PC-3 (cell line): Measurements from ENCODE around the gene AGPAT4. TPM values are rescaled to one million over a fixed set of nuclear protein-coding genes. Genes with fewer than 3 reads are reported as not detected.

ENCODE experiments used
- ATAC-seq: fragments of 200-7000 bp; cut with Tn5 transposase; 2 replicates; pipeline ENCODE4 v1.9.1; 2020; ENCODE audit warnings: mild to moderate bottlenecking, moderate library complexity
- BruUV-seq: library from RNA; stranded (reverse); fragments of 400-500 nt; replicated peaks from 2 replicates; lab custom pipeline; 2021; lab: Mats Ljungman, UMichigan
- CTCF ChIA-PET: fragments of 300-600 bp; sonication (Branson Sonifier 250); formaldehyde crosslinking; loops from one replicate; lab custom pipeline; 2022; ENCODE audit warnings: antibody characterized with exemption; lab: Charles Lee
- POLR2A ChIA-PET: fragments of 300-600 bp; sonication (Branson Sonifier 250); formaldehyde crosslinking; loops from one replicate; lab custom pipeline; 2022; ENCODE audit warnings: antibody characterized with exemption; ENCODE audit not compliant: unreplicated experiment; lab: Charles Lee
- DNase-seq: peaks from one replicate; pipeline ENCODE4 v3.0.0-alpha.2; 2015
- H2AFZ ChIP-seq: fragments of 300-600 bp; sonication (generic); 2 replicates; pipeline ENCODE4 v1.6.0; 2016; ENCODE audit warnings: antibody characterized with exemption, low read length
- H3F3A ChIP-seq: fragments of 300-600 bp; sonication (generic); one replicate; pipeline ENCODE4 v1.6.0; 2017; ENCODE audit warnings: antibody characterized with exemption, low read length, control low read depth, mild to moderate bottlenecking; ENCODE audit not compliant: unreplicated experiment
- H3K27ac ChIP-seq: fragments of 300-600 bp; sonication (generic); 2 replicates; pipeline ENCODE4 v1.5.1; 2016; ENCODE audit warnings: mild to moderate bottlenecking, low read length
- H3K27me3 ChIP-seq: fragments of 300-600 bp; sonication (generic); 2 replicates; pipeline ENCODE4 v1.6.1; 2016; ENCODE audit warnings: low read length, mixed read lengths
- H3K36me3 ChIP-seq: fragments of 300-600 bp; sonication (generic); 2 replicates; pipeline ENCODE4 v1.6.1; 2016; ENCODE audit warnings: low read depth, mixed run types, low read length, mixed read lengths
- H3K4me1 ChIP-seq: fragments of 300-600 bp; sonication (generic); 2 replicates; pipeline ENCODE4 v1.5.1; 2016; ENCODE audit warnings: low read length; ENCODE audit not compliant: insufficient read depth
- H3K4me2 ChIP-seq: fragments of 300-600 bp; sonication (generic); 2 replicates; pipeline ENCODE4 v1.6.0; 2016; ENCODE audit warnings: low read length
- H3K4me3 ChIP-seq: fragments of 300-600 bp; sonication (generic); 2 replicates; pipeline ENCODE4 v1.5.1; 2016; ENCODE audit warnings: mild to moderate bottlenecking, low read length, mixed read lengths
- H3K79me2 ChIP-seq: fragments of 300-600 bp; sonication (generic); 2 replicates; pipeline ENCODE4 v1.6.1; 2017; ENCODE audit warnings: low read length, mixed read lengths
- H3K9ac ChIP-seq: fragments of 300-600 bp; sonication (generic); 2 replicates; pipeline ENCODE4 v1.6.0; 2016; ENCODE audit warnings: mild to moderate bottlenecking, low read length
- H3K9me2 ChIP-seq: fragments of 300-600 bp; sonication (generic); replicated peaks from 2 replicates; pipeline ENCODE4 v1.6.1; 2016; ENCODE audit warnings: mixed run types, low read length, mixed read lengths
- H3K9me3 ChIP-seq: fragments of 300-600 bp; sonication (generic); 2 replicates; pipeline ENCODE4 v1.6.1; 2016; ENCODE audit warnings: low read length, mixed read lengths
- H4K20me1 ChIP-seq: fragments of 300-600 bp; sonication (generic); 2 replicates; pipeline ENCODE4 v1.6.1; 2016; ENCODE audit warnings: low read length, mixed read lengths
- CTCF ChIP-seq: fragments of 300-600 bp; sonication (generic); conservative IDR thresholded peaks from 2 replicates; pipeline ENCODE4 v1.5.1; 2017; ENCODE audit warnings: antibody characterized with exemption, low read depth, mild to moderate bottlenecking, low read length
- EZH2 ChIP-seq: fragments of 300-600 bp; sonication (generic); IDR thresholded peaks from one replicate; pipeline ENCODE4 v1.6.1; 2017; ENCODE audit warnings: antibody characterized with exemption, mild to moderate bottlenecking, low read length; ENCODE audit not compliant: unreplicated experiment
- EZH2phosphoT487 ChIP-seq: fragments of 300-600 bp; sonication (generic); IDR thresholded peaks from 2 replicates; pipeline ENCODE4 v1.6.1; 2018; ENCODE audit warnings: mild to moderate bottlenecking, antibody characterized with exemption, low read length, borderline replicate concordance
- intact Hi-C: fragments of 100-400 bp; cut with micrococcal nuclease; formaldehyde crosslinking; loops from 2 replicates; pipeline ENCODE4 v1.9.0; 2023
- total RNA-seq: library from RNA; depleted of rRNA; stranded (reverse); fragments of >200 nt; gene quantifications from 2 replicates; pipeline ENCODE4 v1.2.3, GENCODE V29; 2014

Gene AGPAT4
- total RNA-seq, 1 experiment from 2014 or later, result 3.8 TPM

DNA sequence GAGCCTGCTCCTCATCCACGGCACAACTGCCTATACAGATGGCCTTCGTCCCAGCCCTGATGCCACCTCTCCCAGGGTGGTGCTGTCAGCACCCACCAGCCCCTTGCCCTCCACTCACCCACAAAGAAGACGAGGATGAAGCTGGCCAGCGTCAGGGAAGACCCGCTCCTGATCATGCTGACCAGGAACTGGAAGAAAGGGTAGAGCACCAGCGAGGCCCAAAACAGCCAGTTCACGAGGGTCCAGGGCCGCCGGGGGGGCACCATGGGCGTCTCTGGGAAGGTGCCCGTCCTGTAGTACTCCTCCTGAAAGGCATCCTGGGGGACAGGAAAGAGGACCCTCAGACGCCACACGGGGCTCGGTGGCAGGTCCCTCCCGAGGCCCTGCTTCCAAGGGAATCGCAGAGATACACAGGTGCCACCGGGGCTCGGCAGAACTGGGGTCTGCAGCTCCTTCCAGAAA is 134.5 kb downstream of the AGPAT4 start:
- no peaks in the 10 kb centered on the region for H3F3A ChIP-seq
- H3K36me3 ChIP-seq, result no peaks in the 10 kb centered on the region
- no peak overlapping the region for H3K4me2 ChIP-seq
- CTCF ChIA-PET, result interaction anchor here (0.8 kb wide), 1 partner anchor 232 kb away, joined by 5 read pairs; no protein-coding TSS in a partner anchor
- no peaks in the 10 kb centered on the region for H3K9me2 ChIP-seq
- POLR2A ChIA-PET, result no interaction called here
- no peak overlapping the region for H3K4me3 ChIP-seq
- H3K9me3 ChIP-seq, result no peaks in the 10 kb centered on the region
- DNase-seq, result no peak
- no peaks in the 10 kb centered on the region for H3K27me3 ChIP-seq
- peak overlapping the region; percentile 86 for H3K27ac ChIP-seq
- H3K9ac ChIP-seq, result peak overlapping the region; percentile 73
- no peak for ATAC-seq
- TF ChIP-seq CTCF (no peak), EZH2phosphoT487 (no peak), EZH2 (no peak)
- H3K4me1 ChIP-seq, result peaks cover 39% of the 10 kb centered on the region
- BruUV-seq, result no TSS peak
- intact Hi-C loops, result loop anchor here (10.0 kb wide), 1 partner anchor 145 kb away; the partner anchor contains the start of gene MAP3K4
- H2AFZ ChIP-seq, result no peak overlapping the region
- H3K79me2 ChIP-seq, result no peaks in the 10 kb centered on the region
- H4K20me1 ChIP-seq, result no peaks in the 10 kb centered on the region

DNA sequence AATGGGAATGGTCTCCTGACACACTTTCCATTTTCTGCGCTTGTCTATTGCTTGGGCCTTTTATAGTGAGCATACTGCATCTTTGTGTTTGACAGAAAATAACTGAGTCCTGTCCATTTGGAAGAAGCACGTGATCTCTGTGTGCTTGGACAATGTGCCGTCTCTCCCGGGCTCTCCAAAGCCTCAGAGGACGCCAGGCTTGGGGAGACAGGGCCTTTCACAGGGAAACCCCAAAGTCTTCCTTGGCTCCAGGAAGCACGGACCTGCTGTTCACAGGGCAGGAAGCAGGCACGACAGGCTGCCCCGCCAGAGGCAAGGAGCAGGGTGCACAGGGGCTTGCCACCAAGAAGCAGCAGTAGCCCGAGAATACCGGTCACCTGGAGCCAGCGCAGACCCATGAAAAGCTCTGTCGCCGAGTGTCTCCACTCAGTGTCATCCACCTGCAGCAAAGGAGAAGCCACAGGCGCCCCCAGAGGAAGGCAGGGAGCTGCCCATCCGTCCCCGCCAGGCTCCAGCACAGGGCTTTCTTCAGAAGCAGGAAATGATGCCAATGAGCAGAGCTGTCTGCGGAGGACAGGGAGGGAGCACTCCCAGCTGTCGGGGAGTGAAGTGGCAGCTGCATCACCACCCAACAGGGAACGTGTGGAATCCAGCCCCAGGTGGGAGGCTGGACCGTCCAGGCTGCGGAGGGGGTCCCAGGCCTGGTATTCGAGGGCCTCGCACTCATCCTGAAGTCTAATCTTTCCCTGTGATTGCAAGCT is 135.1 kb downstream of the AGPAT4 start:
- ATAC-seq (no peak), DNase-seq (no peak)
- no peak overlapping the region for H3K4me3 ChIP-seq
- intact Hi-C loops, result loop anchor here (10.0 kb wide), 1 partner anchor 144 kb away; the partner anchor contains the start of gene MAP3K4
- BruUV-seq, result no TSS peak
- peak overlapping the region; percentile 73 for H3K9ac ChIP-seq
- H3K27ac ChIP-seq, result peak overlapping the region; percentile 86
- POLR2A ChIA-PET, result no interaction called here
- H3K36me3 ChIP-seq, result no peaks in the 10 kb centered on the region
- CTCF ChIA-PET, result interaction anchor here (0.8 kb wide), 1 partner anchor 232 kb away, joined by 5 read pairs; no protein-coding TSS in a partner anchor
- no peak overlapping the region for H2AFZ ChIP-seq
- no peaks in the 10 kb centered on the region for H3K79me2 ChIP-seq
- no peaks in the 10 kb centered on the region for H3F3A ChIP-seq
- TF ChIP-seq EZH2phosphoT487, result no peak
- TF ChIP-seq CTCF, result no peak
- TF ChIP-seq EZH2, result no peak
- no peaks in the 10 kb centered on the region for H3K9me2 ChIP-seq
- H4K20me1 ChIP-seq, result no peaks in the 10 kb centered on the region
- no peaks in the 10 kb centered on the region for H3K27me3 ChIP-seq
- no peaks in the 10 kb centered on the region for H3K9me3 ChIP-seq
- H3K4me1 ChIP-seq, result peaks cover 42% of the 10 kb centered on the region
- H3K4me2 ChIP-seq, result no peak overlapping the region
